Sigmoid colon (tissue), 7 donors: Measurements from ENCODE around the gene LGR5. TPM values are rescaled to one million over a fixed set of nuclear protein-coding genes. Genes with fewer than 3 reads are reported as not detected.

ENCODE experiments used
- DNase-seq: peaks from one replicate; pipeline ENCODE4 v3.0.0-alpha.2; 2019
- H3K27ac ChIP-seq, 4 donors: fragments of 200-600 bp; sonication (generic); one replicate each; pipeline ENCODE4 v1.5.1; 2016 to 2019; ENCODE audit warnings: mild to moderate bottlenecking in 1 of 4
- H3K27me3 ChIP-seq, 3 donors: fragments of 200-600 bp; sonication (generic); one replicate each; pipeline ENCODE4 v1.5.1; 2019; ENCODE audit warnings: mild to moderate bottlenecking in 1 of 3
- H3K36me3 ChIP-seq, 4 donors: fragments of 200-600 bp; sonication (generic); one replicate each; pipeline ENCODE4 v1.5.1; 2016 to 2019
- H3K4me1 ChIP-seq, 4 donors: fragments of 200-600 bp; sonication (generic); one replicate each; pipeline ENCODE4 v1.5.1; 2017 to 2019
- H3K4me3 ChIP-seq, 4 donors: fragments of 200-600 bp; sonication (generic); one replicate each; pipeline ENCODE4 v1.5.1; 2017 to 2019; ENCODE audit warnings: mild to moderate bottlenecking in 2 of 4, moderate library complexity in 1 of 4
- H3K9me3 ChIP-seq, 4 donors: fragments of 200-600 bp in 3 of 4; sonication (generic) in 3 of 4; one replicate each; pipeline versions ENCODE4 v1.5.1 to v1.6.1; 2013 to 2019
- CTCF ChIP-seq, 4 experiments: fragments of 450-650 bp in 3 of 4; fragments of 200-600 bp in 1 of 4; IDR thresholded peaks; one replicate each; pipeline ENCODE4 v1.5.1; 2016 to 2019; ENCODE audit warnings: antibody characterized with exemption in 4 of 4, mild to moderate bottlenecking in 3 of 4, moderate library complexity in 2 of 4
- EP300 ChIP-seq, 4 donors: sonication (generic); formaldehyde crosslinking; IDR thresholded peaks; one replicate each; pipeline ENCODE4 v1.6.1; 2017; ENCODE audit warnings: antibody characterized with exemption in 4 of 4
- POLR2A ChIP-seq, 2 donors: fragments of 450-650 bp; IDR thresholded peaks; one replicate each; pipeline ENCODE4 v1.6.1; 2016; ENCODE audit warnings: antibody characterized with exemption in 2 of 2, mild to moderate bottlenecking in 2 of 2, moderate library complexity in 2 of 2
- POLR2AphosphoS5 ChIP-seq, 4 donors: sonication (generic); formaldehyde crosslinking; IDR thresholded peaks; one replicate each; pipeline ENCODE4 v1.6.1; 2017; ENCODE audit warnings: antibody characterized with exemption in 4 of 4
- WGBS, 2 donors: extraction: QIAGEN DNeasy Blood & Tissue Kit; methylation state at CpG; one replicate each; pipeline ENCODE4 v1.1.7; 2013; 5-methylcytosine and 5-hydroxymethylcytosine counted together
- intact Hi-C: fragments of 100-400 bp; cut with DNase I; formaldehyde crosslinking; loops from one replicate; pipeline ENCODE4 v1.15.1; 2023
- polyA plus RNA-seq, 3 donors: library from polyadenylated mRNA; stranded (reverse); fragments of 200-250 nt; gene quantifications; one replicate each; pipeline ENCODE4 v1.2.3, GENCODE V29; 2013
- total RNA-seq, 4 donors: library from RNA; depleted of rRNA; stranded (reverse); fragments of >200 nt; gene quantifications; one replicate each; pipeline ENCODE4 v1.1.0, GENCODE V29; 2016
- donor health status: healthy with polysubstance abuse.
- donor health status: Bipolar disorder and iron deficiency.
- donor health status: healthy.

Gene LGR5
- total and polyA plus RNA-seq, 7 donors = 0.23 to 3.4 (median 0.36) TPM; not detected in 4

DNA sequence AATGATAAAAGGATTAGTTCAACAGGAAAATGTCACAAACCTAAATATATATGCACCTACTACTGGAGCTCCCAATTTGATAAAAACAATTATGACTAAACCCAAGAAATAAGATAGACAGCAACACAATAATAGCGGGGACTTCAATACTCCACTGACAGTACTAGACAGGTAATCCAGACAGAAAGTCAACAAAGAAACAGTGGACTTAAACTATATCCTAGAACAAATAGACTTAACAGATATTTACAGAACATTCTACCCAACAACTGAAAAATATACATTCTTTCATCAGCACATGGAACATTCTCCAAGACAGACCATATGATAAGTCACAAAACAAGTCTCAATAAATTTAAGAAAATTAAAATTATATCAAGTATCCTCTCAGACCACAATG, 28.0 kb upstream of the LGR5 start:
- DNase-seq = no peak
- WGBS, 2 donors = 97 to 98% methylated on average over 1 of the region's 1 CpG
- Histone ChIP-seq H3K27ac (no peak overlapping the region), H3K27me3 (no peaks in the 10 kb centered on the region), H3K4me1 (no peaks in the 10 kb centered on the region), H3K4me3 (no peak overlapping the region), H3K36me3 (no peaks in the 10 kb centered on the region), H3K9me3 (peaks cover 0 to 6% (median 1%) of the 10 kb centered on the region in 4 donors)
- intact Hi-C loops = no loop called here
- TF ChIP-seq EP300 (IDR thresholded peaks at IDR 0.05) (no peak), POLR2A (IDR thresholded peaks at IDR 0.05) (no peak), CTCF (IDR thresholded peaks at IDR 0.05) (no peak), POLR2AphosphoS5 (IDR thresholded peaks at IDR 0.05) (no peak)

GRCh38 chr12:71415336-71416231, 24.0 kb upstream of the LGR5 start:
- intact Hi-C loops = loop anchor here (2.0 to 5.0 kb wide), 2 partner anchors 222 to 333 kb away; no protein-coding TSS in a partner anchor

GRCh38 chr12:71417181-71417580, 22.4 kb upstream of the LGR5 start:
- Histone ChIP-seq H3K27ac (no peak overlapping the region), H3K9me3 (peaks cover 0 to 2% (median 0%) of the 10 kb centered on the region in 4 donors), H3K4me3 (no peak overlapping the region), H3K36me3 (no peaks in the 10 kb centered on the region), H3K4me1 (no peaks in the 10 kb centered on the region), H3K27me3 (no peaks in the 10 kb centered on the region)
- no peak for TF ChIP-seq POLR2A (IDR thresholded peaks at IDR 0.05)
- no peak for TF ChIP-seq EP300 (IDR thresholded peaks at IDR 0.05)
- TF ChIP-seq POLR2AphosphoS5 (IDR thresholded peaks at IDR 0.05) = no peak
- no peak for TF ChIP-seq CTCF (IDR thresholded peaks at IDR 0.05)
- 95% methylated on average over 3 of the region's 3 CpGs for WGBS, 2 donors
- intact Hi-C loops = loop anchor here (2.0 to 5.0 kb wide), 2 partner anchors 220 to 332 kb away; no protein-coding TSS in a partner anchor
- DNase-seq = no peak

More at GRCh38 chr12:71415336-71416231, 24.0 kb upstream of the LGR5 start:
- no peak for DNase-seq
- Histone ChIP-seq H3K36me3 (no peaks in the 10 kb centered on the region), H3K27ac (no peak overlapping the region), H3K9me3 (peaks cover 0 to 5% (median 0%) of the 10 kb centered on the region in 4 donors), H3K4me1 (no peaks in the 10 kb centered on the region), H3K27me3 (no peaks in the 10 kb centered on the region), H3K4me3 (no peak overlapping the region)
- TF ChIP-seq POLR2AphosphoS5 (IDR thresholded peaks at IDR 0.05) = no peak
- peak in 3 of 4 experiments; percentile 43 to 72 (median 57) for TF ChIP-seq CTCF (IDR thresholded peaks at IDR 0.05)
- TF ChIP-seq POLR2A (IDR thresholded peaks at IDR 0.05) = no peak
- 13 to 34% methylated on average over 7 of the region's 7 CpGs for WGBS, 2 donors

GRCh38 chr12:71420775-71421406, 18.7 kb upstream of the LGR5 start:
- Histone ChIP-seq H3K27me3 (no peaks in the 10 kb centered on the region), H3K4me1 (peaks cover 0 to 3% (median 1%) of the 10 kb centered on the region in 4 donors), H3K36me3 (no peaks in the 10 kb centered on the region), H3K4me3 (no peak overlapping the region), H3K27ac (no peak overlapping the region), H3K9me3 (no peaks in the 10 kb centered on the region)
- WGBS, 2 donors = 90 to 94% methylated on average over 2 of the region's 2 CpGs
- peak; percentile 40 for DNase-seq
- intact Hi-C loops = no loop called here
- TF ChIP-seq CTCF (IDR thresholded peaks at IDR 0.05) (no peak), POLR2A (IDR thresholded peaks at IDR 0.05) (no peak)
